Activated CD4-positive, alpha-beta T cell treated with anti-CD3 and anti-CD28 coated beads, Interleukin-2, Interleukin-6, amounts not matched to agents 100 ng/mL and 50 ng/mL, durations not matched to agents 16 hours and 8 hours (primary cell): ENCODE measurements around the gene ADARB2.
"Not testable (repeated sequence)": the region's sequence is repeated elsewhere in the genome, so short reads cannot be mapped to it uniquely, and the experiment has no call there.

ENCODE experiments used
- DNase-seq: peaks from one replicate; pipeline ENCODE4 v3.0.0-alpha.2; 2020

ADARB2 gene

DNA sequence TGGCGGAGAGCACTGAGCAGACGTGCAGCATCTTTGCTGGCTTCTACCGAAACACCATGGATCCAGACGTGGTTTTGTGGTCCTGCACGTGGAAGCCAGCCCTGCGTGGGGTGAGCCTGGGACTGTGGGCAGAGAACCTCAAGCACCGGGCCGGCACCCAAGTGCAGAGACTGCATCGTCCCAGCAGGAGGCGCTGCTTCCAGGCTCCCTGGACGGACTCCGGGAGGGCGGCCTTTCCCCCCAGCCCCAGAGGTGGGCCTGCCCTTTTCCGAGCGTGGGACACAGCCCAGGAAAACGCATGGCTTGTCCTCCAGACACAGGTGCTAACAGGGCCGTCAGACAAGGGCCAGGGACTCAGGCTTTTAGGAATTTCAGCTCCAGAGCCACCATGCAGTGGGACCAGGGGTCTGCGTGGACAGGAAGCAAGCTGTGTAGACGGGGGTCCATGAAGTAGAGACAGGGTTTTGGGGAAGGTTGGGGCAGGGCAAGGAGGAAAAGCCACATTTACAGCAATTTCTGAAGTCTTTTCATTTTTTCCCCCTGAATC is 377.2 kb downstream of the ADARB2 start:
- no peak for DNase-seq

DNA sequence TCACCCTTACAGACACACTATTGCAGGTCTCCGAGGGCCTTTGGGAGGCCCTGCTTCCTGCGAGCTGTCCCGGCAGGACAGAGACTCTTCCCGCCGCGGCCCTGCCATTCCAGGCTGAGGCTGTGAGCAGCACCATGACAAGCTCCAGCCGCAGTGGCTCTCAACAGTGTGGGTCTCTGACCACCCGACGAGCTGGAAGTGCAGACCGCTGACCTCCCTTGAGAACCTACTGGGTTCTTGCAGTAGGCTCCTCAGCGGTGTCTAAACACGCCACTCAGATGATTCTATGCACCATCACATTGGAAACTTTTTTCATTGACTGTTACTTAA is 377.7 kb downstream of the ADARB2 start:
- DNase-seq = no peak

GRCh38 chr10:1358860-1359625 is 378.3 kb downstream of the ADARB2 start:
- DNase-seq = no peak

GRCh38 chr10:1358147-1358546 is 379.2 kb downstream of the ADARB2 start:
- DNase-seq = no peak

- DNase-seq = no peak
Measured at GRCh38 chr10:1356349-1356748, 381.0 kb downstream of the ADARB2 start.

DNA sequence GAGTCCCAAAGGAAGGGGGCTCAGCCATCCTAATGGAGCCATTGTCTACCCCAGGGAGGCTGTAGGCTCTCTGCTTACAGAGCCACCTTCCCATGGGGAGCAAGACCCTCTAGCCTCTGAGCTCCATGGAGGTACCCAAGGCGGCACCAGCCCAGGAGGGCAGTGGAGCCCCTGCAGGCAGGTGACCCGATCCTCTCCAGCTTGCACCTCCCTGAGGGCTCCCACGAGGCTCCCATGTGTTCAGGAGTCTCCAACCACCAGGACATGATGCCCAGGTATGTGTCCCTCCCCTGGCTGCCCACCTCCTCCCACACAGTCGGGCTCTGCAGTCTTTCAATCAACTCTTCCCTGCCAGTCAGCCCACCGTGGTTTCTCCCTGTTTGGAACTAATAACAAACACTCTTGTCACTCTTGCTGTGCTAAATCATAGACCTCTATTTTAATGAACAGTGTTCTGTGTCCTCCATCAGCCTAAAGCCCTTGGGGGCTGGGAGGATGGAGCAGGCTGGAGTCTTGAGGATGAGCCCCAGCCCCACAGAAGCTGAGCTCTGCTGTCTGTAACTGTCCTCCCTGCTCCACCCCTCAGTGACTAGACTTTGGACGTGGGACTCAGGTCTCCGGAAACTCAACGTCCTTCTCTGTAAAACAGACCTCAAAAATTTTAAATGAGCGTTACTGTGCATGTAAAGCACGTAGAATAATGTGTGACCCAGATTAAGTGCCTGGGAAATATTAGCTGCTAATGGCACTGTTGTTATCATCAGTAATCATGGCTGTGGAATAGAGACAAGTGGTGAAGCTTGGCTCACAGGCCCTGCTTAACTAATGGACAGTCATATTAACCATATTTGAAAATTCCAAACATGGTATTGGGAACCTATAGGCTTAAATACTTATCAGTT is 382.3 kb downstream of the ADARB2 start:
- DNase-seq = no peak

- not testable (repeated sequence) for DNase-seq
Measured at GRCh38 chr10:1352296-1352695, 385.0 kb downstream of the ADARB2 start.

DNA sequence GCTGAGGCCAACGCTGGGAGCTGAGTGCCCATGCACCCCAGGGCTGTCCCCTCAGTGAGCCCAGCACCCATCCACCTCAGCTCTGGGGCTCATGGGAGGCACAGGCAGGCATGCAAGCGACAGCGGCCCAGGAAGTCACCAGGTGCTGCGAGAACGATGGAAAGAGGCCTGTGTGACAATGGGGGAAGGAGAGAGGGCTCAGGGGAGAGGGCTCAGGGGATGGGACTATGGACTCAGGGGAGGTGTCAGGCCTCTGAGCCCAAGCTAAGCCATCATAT is 388.6 kb downstream of the ADARB2 start:
- no peak for DNase-seq

- DNase-seq = no peak
Measured at GRCh38 chr10:1347962-1348772, 389.2 kb downstream of the ADARB2 start.

GRCh38 chr10:1347525-1347924 is 389.8 kb downstream of the ADARB2 start:
- DNase-seq = no peak

DNA sequence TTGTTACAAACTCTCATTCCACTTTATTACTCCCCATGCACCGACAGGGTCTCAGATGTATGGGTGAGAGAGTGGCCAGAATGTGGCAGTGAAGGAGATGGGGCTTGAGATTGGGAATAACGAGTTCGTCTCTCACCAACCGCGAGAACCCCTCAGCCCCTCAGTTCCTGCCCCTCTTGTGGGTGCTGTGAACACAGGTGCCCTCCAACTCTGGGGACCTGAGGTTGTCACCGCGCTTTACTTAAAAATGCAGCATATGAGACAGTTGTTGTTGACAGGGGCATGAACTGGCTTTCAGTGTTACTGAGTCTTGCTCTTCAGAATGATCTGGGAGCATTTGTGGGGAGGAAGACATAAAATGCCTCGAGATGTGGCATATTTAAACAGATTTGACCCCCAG is 391.1 kb downstream of the ADARB2 start:
- no peak for DNase-seq

GRCh38 chr10:1345368-1345767 is 392.0 kb downstream of the ADARB2 start:
- no peak for DNase-seq

- DNase-seq = no peak
Measured at GRCh38 chr10:1344846-1345245, 392.5 kb downstream of the ADARB2 start.

GRCh38 chr10:1344408-1344807 is 392.9 kb downstream of the ADARB2 start:
- DNase-seq = no peak

DNA sequence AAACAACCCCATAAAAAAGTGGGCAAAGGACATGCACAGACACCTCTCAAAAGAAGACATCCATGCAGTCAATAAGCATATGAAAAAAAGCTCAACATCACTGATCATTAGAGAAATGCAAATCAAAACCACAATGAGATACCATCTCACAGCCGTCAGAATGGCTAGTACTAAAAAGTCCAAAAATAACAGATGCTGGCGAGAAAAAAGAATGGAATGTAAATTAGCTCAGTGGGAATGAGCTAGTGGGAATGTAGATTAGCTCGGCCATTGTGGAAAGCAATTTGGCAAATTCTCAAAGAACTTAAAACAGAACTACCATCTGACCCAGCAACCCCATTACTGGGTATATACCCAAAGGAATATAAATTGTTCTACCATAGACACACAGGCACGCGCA is 394.1 kb downstream of the ADARB2 start:
- no peak for DNase-seq

DNA sequence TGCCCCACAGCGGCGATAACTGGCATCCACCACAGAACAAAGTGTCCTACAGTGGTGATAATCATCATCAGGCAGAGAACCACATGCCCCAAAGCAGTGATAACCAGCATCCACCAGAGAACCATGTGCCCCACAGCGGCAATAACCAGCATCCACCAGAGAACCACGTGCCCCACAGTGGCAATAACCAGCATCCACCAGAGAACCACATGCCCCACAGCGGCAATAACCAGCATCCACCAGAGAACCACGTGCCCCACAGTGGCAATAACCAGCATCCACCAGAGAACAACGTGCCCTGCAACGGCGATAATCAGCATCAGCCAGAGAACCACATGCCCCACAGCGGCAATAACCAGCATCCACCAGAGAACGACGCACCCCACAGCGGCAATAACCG is 396.3 kb downstream of the ADARB2 start:
- not testable (repeated sequence) for DNase-seq

DNA sequence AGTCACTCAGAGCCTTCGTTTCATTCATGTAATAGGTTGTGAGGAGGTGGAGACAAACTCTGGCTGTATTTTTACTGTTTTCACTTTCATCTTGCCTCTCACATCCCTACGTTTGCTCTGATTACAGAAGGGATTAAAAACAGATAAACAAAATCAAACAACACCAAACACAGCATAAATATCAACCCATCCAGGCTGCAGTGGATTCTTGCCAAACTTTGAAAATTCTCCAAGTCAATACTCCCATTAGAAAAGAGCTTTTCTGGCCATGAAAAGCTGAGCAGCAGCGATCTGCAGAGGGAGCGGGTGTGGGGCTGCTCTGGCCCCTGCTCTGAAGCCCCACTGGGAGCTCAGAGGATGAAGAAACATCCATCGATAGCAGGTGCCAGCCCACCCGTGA is 397.9 kb downstream of the ADARB2 start:
- DNase-seq = no peak

DNA sequence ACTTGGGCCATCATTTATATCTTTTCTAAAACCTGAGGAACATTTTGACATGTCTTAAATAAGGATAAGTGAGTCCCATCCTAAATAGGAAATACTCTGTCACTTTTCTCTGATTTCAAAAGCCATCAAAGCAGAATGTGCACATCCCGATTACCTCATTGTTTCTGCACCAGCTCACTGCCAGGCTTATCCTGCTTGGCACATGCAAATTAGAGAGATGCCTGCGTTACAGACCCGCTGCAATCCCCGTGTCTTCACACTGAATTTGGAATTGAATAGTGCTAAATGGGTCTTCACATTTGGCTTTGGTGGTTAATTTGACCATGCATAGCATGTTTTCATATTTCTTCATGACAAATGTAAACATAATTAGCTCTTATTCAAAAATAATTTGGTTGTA is 401.7 kb downstream of the ADARB2 start:
- DNase-seq = no peak

GRCh38 chr10:1333981-1334380 is 403.3 kb downstream of the ADARB2 start:
- DNase-seq = no peak

- no peak for DNase-seq
Measured at GRCh38 chr10:1331560-1331959, 405.8 kb downstream of the ADARB2 start.

- DNase-seq = no peak
Measured at GRCh38 chr10:1329622-1330021, 407.7 kb downstream of the ADARB2 start.

GRCh38 chr10:1328981-1329614 is 408.2 kb downstream of the ADARB2 start:
- no peak for DNase-seq
